Bronchial smooth muscle cell (primary cell): Measurements from ENCODE around the gene NEK11. TPM values are rescaled to one million over a fixed set of nuclear protein-coding genes. Genes with fewer than 3 reads are reported as not detected.

Experiments used
- total RNA-seq: library from RNA; depleted of rRNA; stranded (reverse); fragments of >200 nt; gene quantifications from 2 replicates; pipeline ENCODE4 v1.2.1, GENCODE V29; 2014

The NEK11 gene
- total RNA-seq, result 8.4 and 12.1 TPM in 2 replicates

GRCh38 chr3:131026321-131027151, at the start of gene NEK11, which contains the start of gene ASTE1:
NEK11 (plus strand) TSS chr3:131026877; CDS start chr3:131029709, 2,832 bp downstream.
ASTE1 (minus strand) TSS chr3:131026825; CDS start chr3:131025306, 1,519 bp downstream.

GRCh38 chr3:131381445-131382291, 355.0 kb downstream of the NEK11 start, which contains the start of gene NUDT16:
NUDT16 (plus strand) TSS chr3:131381774; CDS start chr3:131381805, 31 bp downstream.

Other genes starting within 250 kb of the NEK11 start
- gene ATP2C1, start 132.8 kb upstream of the NEK11 start, total RNA-seq, result 141 and 186 TPM in 2 replicates
- gene ASTE1, start 52 bp upstream of the NEK11 start, total RNA-seq, result 4.9 and 6.4 TPM in 2 replicates